H1 (cell line): ENCODE measurements around the gene WNT8B. TPM values are rescaled to one million over a fixed set of nuclear protein-coding genes. Genes with fewer than 3 reads are reported as not detected.

Experiments used
- BCL11A ChIP-seq, 2 experiments: IDR thresholded peaks; one replicate each; pipeline ENCODE4 v1.6.1; 2011; ENCODE audit warnings: low read depth in 2 of 2, low read length in 2 of 2, mild to moderate bottlenecking in 2 of 2
- CBX5 ChIP-seq: fragments of 300-800, 300-1000 bp; sonication (generic); IDR thresholded peaks from 2 replicates; pipeline ENCODE4 v1.7.1; 2016; ENCODE audit warnings: antibody characterized with exemption, low read length, low read depth
- CHD1 ChIP-seq: IDR thresholded peaks from 2 replicates; pipeline ENCODE4 v1.6.1; 2012; ENCODE audit warnings: low read depth, low read length, improper control_type of control experiment
- CHD2 ChIP-seq: IDR thresholded peaks from 2 replicates; pipeline ENCODE4 v1.6.1; 2012; ENCODE audit warnings: low read length, improper control_type of control experiment
- CTCF ChIP-seq, 3 experiments: IDR thresholded peaks; 1 replicate in 2 of 3; 2 replicates in 1 of 3; pipeline versions ENCODE4 v1.5.1 to v1.6.1; 2011; ENCODE audit warnings: low read length in 3 of 3, mild to moderate bottlenecking in 3 of 3, inconsistent platforms in 2 of 3, low read depth in 1 of 3, moderate library complexity in 1 of 3; ENCODE audit not compliant: insufficient read depth in 1 of 3; ENCODE audit errors: control extremely low read depth in 1 of 3
- E2F6 ChIP-seq: IDR thresholded peaks from 2 replicates; pipeline ENCODE4 v1.6.1; 2012; ENCODE audit warnings: inconsistent platforms
- EZH2 ChIP-seq: fragments of 200-600 bp; sonication (generic); IDR thresholded peaks from 2 replicates; pipeline ENCODE4 v1.7.1; 2012; ENCODE audit warnings: low read depth, mild to moderate bottlenecking, moderate library complexity, low read length, inconsistent platforms; ENCODE audit not compliant: severe bottlenecking
- HDAC2 ChIP-seq, 2 experiments: fragments of 300-600 bp in 1 of 2; sonication (generic) in 1 of 2; IDR thresholded peaks; 2 replicates each; pipeline ENCODE4 v1.6.1; 2011 to 2012; ENCODE audit warnings: low read depth in 2 of 2, low read length in 2 of 2, mild to moderate bottlenecking in 2 of 2, moderate library complexity in 2 of 2, borderline replicate concordance in 1 of 2, inconsistent platforms in 1 of 2
- JUN ChIP-seq: IDR thresholded peaks from 2 replicates; pipeline ENCODE4 v1.6.1; 2011; ENCODE audit warnings: low read depth, mild to moderate bottlenecking, improper control_type of control experiment, low read length
- JUND ChIP-seq: IDR thresholded peaks from 2 replicates; pipeline ENCODE4 v1.6.1; 2011; ENCODE audit warnings: mild to moderate bottlenecking, improper control_type of control experiment, low read length
- KDM4A ChIP-seq: IDR thresholded peaks from one replicate; pipeline ENCODE4 v1.7.1; 2012; ENCODE audit warnings: low read depth, mild to moderate bottlenecking, moderate library complexity, low read length, inconsistent platforms; ENCODE audit not compliant: severe bottlenecking
- KDM5A ChIP-seq: fragments of 200-600 bp; IDR thresholded peaks from 2 replicates; pipeline ENCODE4 v1.7.1; 2012; ENCODE audit warnings: mild to moderate bottlenecking, low read length, inconsistent platforms, mixed read lengths
- MAX ChIP-seq: IDR thresholded peaks from 2 replicates; pipeline ENCODE4 v1.6.1; 2012; ENCODE audit warnings: inconsistent platforms
- POLR2AphosphoS5 ChIP-seq: IDR thresholded peaks from 2 replicates; pipeline ENCODE4 v1.6.1; 2011; ENCODE audit warnings: low read depth, low read length
- RAD21 ChIP-seq, 2 experiments: IDR thresholded peaks in 1 of 2; conservative IDR thresholded peaks in 1 of 2; 2 replicates each; pipeline ENCODE4 v1.6.1; 2011; ENCODE audit warnings: low read depth in 2 of 2, low read length in 2 of 2, improper control_type of control experiment in 1 of 2, inconsistent platforms in 1 of 2, mild to moderate bottlenecking in 1 of 2, moderate library complexity in 1 of 2
- SIRT6 ChIP-seq: IDR thresholded peaks from one replicate; pipeline ENCODE4 v1.7.1; 2012; ENCODE audit warnings: low read length, inconsistent platforms
- SP1 ChIP-seq: IDR thresholded peaks from 2 replicates; pipeline ENCODE4 v1.6.1; 2011; ENCODE audit warnings: low read depth, low read length
- SUZ12 ChIP-seq: fragments of 200-600 bp; sonication (generic); IDR thresholded peaks from 2 replicates; pipeline ENCODE4 v1.6.1; 2012; ENCODE audit warnings: mild to moderate bottlenecking, inconsistent platforms, low read length, moderate library complexity, mixed read lengths
- TAF7 ChIP-seq: optimal IDR thresholded peaks from 2 replicates; pipeline ENCODE3; 2011; ENCODE audit warnings: low read depth, mild to moderate bottlenecking, inconsistent platforms, low read length, moderate library complexity, borderline replicate concordance
- TEAD4 ChIP-seq: IDR thresholded peaks from 2 replicates; pipeline ENCODE4 v1.6.1; 2012; ENCODE audit warnings: low read depth, low read length, inconsistent platforms, mixed read lengths
- polyA plus RNA-seq, 7 experiments: library from polyadenylated mRNA; depleted of rRNA in 3 of 7; stranded (reverse) in 5 of 7; unstranded in 2 of 7; fragments of >200 nt in 5 of 7; fragments of 200-250 nt in 2 of 7; gene quantifications; 1 replicate in 5 of 7; 2 replicates in 1 of 7; 4 replicates in 1 of 7; pipeline versions ENCODE4 v1.2.1 to v1.2.3, GENCODE V29; 2011 to 2013; ENCODE audit warnings: missing spikeins in 2 of 7, mixed read lengths in 2 of 7
- total RNA-seq: library from RNA; stranded (reverse); fragmentation: NEBNext Ultra II Directional; extraction: Animal tissue kit (Norgen Biotek cat#: 25700); gene quantifications from 2 replicates; pipeline ENCODE4 v1.2.1, GENCODE V29; 2021

The WNT8B gene
- total and polyA plus RNA-seq, 2 of the 8 experiments (the other 6 are each of a cell fraction or from before 2014, with no cell fraction given), result 0.20 to 0.67 TPM

- peak; percentile 78 to 85 (median 82) for TF ChIP-seq CTCF (IDR thresholded peaks at IDR 0.05; ENCODE audit: control extremely low read depth in 1 of 3, insufficient read depth in 1 of 3, low read depth in 1 of 3, low read length in 3 of 3)
- no peak for TF ChIP-seq SIRT6
- TF ChIP-seq E2F6, result peak; percentile 81
- TF ChIP-seq HDAC2 (IDR thresholded peaks at IDR 0.05; ENCODE audit: borderline replicate concordance in 1 of 2, low read depth in 2 of 2, low read length in 2 of 2), result 0 out of 4 replicates have a peak, but pooled peaks of 1 of the 2 experiments have one; percentile 49
- no peak for TF ChIP-seq CHD2
- TF ChIP-seq CBX5, result no peak
- no peak for TF ChIP-seq CHD1
- TF ChIP-seq BCL11A (IDR thresholded peaks at IDR 0.05; ENCODE audit: low read depth in 2 of 2, low read length in 2 of 2), result no peak
- no peak for TF ChIP-seq SP1
- TF ChIP-seq KDM5A, result no peak
- peak; percentile 63 to 69 for TF ChIP-seq RAD21 (IDR thresholded peaks at IDR 0.05 in 1 of 2, conservative IDR thresholded peaks at IDR 0.05 in 1 of 2; ENCODE audit: low read depth in 2 of 2, low read length in 2 of 2)
- TF ChIP-seq POLR2AphosphoS5, result 0 out of 2 replicates have a peak, but pooled peaks have one; percentile 45
- no peak for TF ChIP-seq JUND
- TF ChIP-seq SUZ12, result peak; percentile 76
- TF ChIP-seq KDM4A, result peak; percentile 56
- TF ChIP-seq EZH2, result peak; percentile 42
- TF ChIP-seq TAF7, result peak; percentile 19
- TF ChIP-seq JUN, result no peak
- TF ChIP-seq MAX, result peak; percentile 74
- TF ChIP-seq TEAD4, result no peak
Observed at GRCh38 chr10:100482181-100482833, 19.5 kb downstream of the WNT8B start (continued).
